ENCODE data around the gene BACH2. TPM values are rescaled to one million over a fixed set of nuclear protein-coding genes. Genes with fewer than 3 reads are reported as not detected.
"Not testable (repeated sequence)": the region's sequence is repeated elsewhere in the genome, so short reads cannot be mapped to it uniquely, and the experiment has no call there.

The BACH2 gene
- total and polyA plus RNA-seq, 2 of the 8 experiments (the other 6 are each of a cell fraction or from before 2014, with no cell fraction given) = 1.9 to 5.9 TPM

DNA sequence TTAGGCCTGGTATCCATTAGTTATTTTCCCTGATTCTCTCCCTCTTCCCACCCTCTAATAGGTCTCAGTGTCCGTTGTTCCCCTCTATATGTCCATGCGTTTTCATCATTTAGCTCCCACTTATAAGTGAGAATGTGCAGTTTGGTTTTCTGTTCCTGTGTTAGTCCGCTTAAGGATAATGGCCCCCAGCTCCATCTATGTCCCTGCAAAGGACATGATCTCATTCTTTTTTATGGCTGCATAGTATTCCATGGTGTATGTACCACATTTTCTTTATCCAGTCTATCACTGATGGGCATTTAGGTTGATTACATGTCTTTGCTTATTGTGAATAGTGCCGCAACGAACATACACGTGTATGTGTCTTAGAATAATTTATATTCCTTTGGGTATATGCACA lies 14.4 kb downstream of the BACH2 start:
- 94% methylated on average over 6 of the region's 6 CpGs; no CpG with 5 or more reads in 1 of the 2 experiments for WGBS, 2 experiments (ENCODE audit: extremely low coverage in 1 of 2, insufficient coverage in 1 of 2, insufficient read length in 1 of 2, insufficient replicate concordance in 2 of 2, low coverage in 1 of 2, low lambda C conversion rate in 2 of 2, missing lambda C conversion rate in 1 of 2)
- CTCF ChIA-PET (ENCODE audit: partially characterized antibody); H3K9ac ChIP-seq (replicated peaks in 1 of 4; ENCODE audit: extremely low read depth in 1 of 4, low read depth in 3 of 4, low read length in 3 of 4); H3K23me2 ChIP-seq (ENCODE audit: low read depth, low read length); FAIRE-seq; H3K4me2 ChIP-seq (ENCODE audit: insufficient read depth in 1 of 2, low read depth in 2 of 2, low read length in 2 of 2); H3K18ac ChIP-seq (ENCODE audit: extremely low read depth, low read length); H4K91ac ChIP-seq (replicated peaks; ENCODE audit: insufficient read length, low read length); H3K4me3 ChIP-seq (ENCODE audit: extremely low read depth in 1 of 4, insufficient read depth in 2 of 4, low read depth in 3 of 4, low read length in 4 of 4); H2BK5ac ChIP-seq (ENCODE audit: low read depth, low read length); H3K27me3 ChIP-seq (replicated peaks in 1 of 4; ENCODE audit: control insufficient read depth in 3 of 4, extremely low read depth in 1 of 4, insufficient read depth in 3 of 4, low read length in 3 of 4); H3K27ac ChIP-seq (ENCODE audit: low read depth, low read length); H2AFZ ChIP-seq (ENCODE audit: low read length); H3K79me1 ChIP-seq (ENCODE audit: low read depth, low read length); H4K5ac ChIP-seq (ENCODE audit: insufficient read length, low read depth, low read length); H3K14ac ChIP-seq (ENCODE audit: insufficient read length); H2BK120ac ChIP-seq (replicated peaks; ENCODE audit: low read depth, low read length); H3K23ac ChIP-seq (ENCODE audit: insufficient read length); H2BK20ac ChIP-seq (ENCODE audit: low read length); H3K36me3 ChIP-seq (ENCODE audit: control insufficient read depth in 2 of 4, insufficient read depth in 4 of 4, low read length in 3 of 4); H3K56ac ChIP-seq (replicated peaks; ENCODE audit: insufficient read length, low read depth, low read length); H3K9me3 ChIP-seq (ENCODE audit: insufficient read depth in 2 of 2, low read depth in 1 of 2, low read length in 1 of 2); H2AK5ac ChIP-seq (ENCODE audit: low read depth, low read length); H3K4ac ChIP-seq (replicated peaks; ENCODE audit: insufficient read length, low read depth, low read length); H4K20me1 ChIP-seq (replicated peaks in 1 of 2; ENCODE audit: control insufficient read depth in 1 of 2, insufficient read depth in 2 of 2, low read length in 2 of 2); DNase-seq (ENCODE audit: low read depth in 1 of 2, low spot score in 2 of 2); POLR2A ChIA-PET (ENCODE audit: partially characterized antibody); H3K79me2 ChIP-seq (ENCODE audit: control insufficient read depth in 1 of 2, insufficient read depth in 2 of 2, low read length in 2 of 2); H2BK12ac ChIP-seq (ENCODE audit: low read depth, low read length); H4K8ac ChIP-seq (ENCODE audit: extremely low read depth, insufficient read depth, low read length); H2BK15ac ChIP-seq (ENCODE audit: low read length): not testable (repeated sequence)
- peaks cover 7 to 14% (median 8%) of the 10 kb centered on the region in 4 experiments; a peak in 6 of 7 replicates for H3K4me1 ChIP-seq (replicated peaks in 1 of 4; ENCODE audit: control insufficient read depth in 3 of 4, insufficient read depth in 4 of 4, low read length in 3 of 4)
